ENCODE results near the gene ENO2.
A peak's percentile ranks its signal among the peaks of the same experiment; 100 is the strongest.

The ENO2 gene

GRCh38 chr12:6936636-6937480 is 22.5 kb downstream of the ENO2 start:
- DNase-seq: no peak

- DNase-seq: peak; percentile 96
These were observed 23.3 kb downstream of the ENO2 start for GRCh38 chr12:6937481-6938352.

GRCh38 chr12:6938353-6939190 is 24.2 kb downstream of the ENO2 start:
- no peak for DNase-seq

- DNase-seq: no peak
These were observed 24.8 kb downstream of the ENO2 start for GRCh38 chr12:6939191-6939540.

- DNase-seq: no peak
These were observed 26.9 kb downstream of the ENO2 start for GRCh38 chr12:6941267-6941666.

- no peak for DNase-seq
These were observed 27.4 kb downstream of the ENO2 start for GRCh38 chr12:6941782-6942181.

- DNase-seq: no peak
These were observed 27.9 kb downstream of the ENO2 start for GRCh38 chr12:6942331-6942665.

- DNase-seq: peak; percentile 86
These were observed 29.0 kb downstream of the ENO2 start for GRCh38 chr12:6943389-6943721.

GRCh38 chr12:6943722-6944380 is 29.5 kb downstream of the ENO2 start, which contains the start of the genes C12orf57 and RNU7-1:
Gene C12orf57, plus strand, starts transcription at chr12:6944022. Its CDS starts 100 bp downstream, at chr12:6944122.
Gene RNU7-1, plus strand, starts transcription at chr12:6943816.
- peak; percentile 92 for DNase-seq

GRCh38 chr12:6944381-6945186 is 30.2 kb downstream of the ENO2 start:
- DNase-seq: peak; percentile 90

GRCh38 chr12:6945613-6946012 is 31.2 kb downstream of the ENO2 start:
- DNase-seq: no peak

GRCh38 chr12:6946033-6946919 is 31.9 kb downstream of the ENO2 start:
- peak; percentile 19 for DNase-seq

- DNase-seq: no peak
These were observed 32.6 kb downstream of the ENO2 start for GRCh38 chr12:6946920-6947374.

- no peak for DNase-seq
These were observed 33.2 kb downstream of the ENO2 start for GRCh38 chr12:6947615-6948014.

GRCh38 chr12:6948873-6949594 is 34.7 kb downstream of the ENO2 start:
- DNase-seq: no peak

GRCh38 chr12:6950401-6950801 is 36.0 kb downstream of the ENO2 start:
- DNase-seq: no peak

- DNase-seq: no peak
These were observed 36.6 kb downstream of the ENO2 start, which contains the start of gene PTPN6 for GRCh38 chr12:6950811-6951540. Gene PTPN6, plus strand, starts transcription at chr12:6951356. Its CDS starts 157 bp downstream, at chr12:6951513.

GRCh38 chr12:6951551-6952120 is 37.3 kb downstream of the ENO2 start:
- no peak for DNase-seq

Data from NCI-H1092 (cell line).